ENCODE data around the gene DOCK3.
A peak's percentile ranks its signal among the peaks of the same experiment; 100 is the strongest.
"Not testable (repeated sequence)": the region's sequence is repeated elsewhere in the genome, so short reads cannot be mapped to it uniquely, and the experiment has no call there.

Gene DOCK3

DNA sequence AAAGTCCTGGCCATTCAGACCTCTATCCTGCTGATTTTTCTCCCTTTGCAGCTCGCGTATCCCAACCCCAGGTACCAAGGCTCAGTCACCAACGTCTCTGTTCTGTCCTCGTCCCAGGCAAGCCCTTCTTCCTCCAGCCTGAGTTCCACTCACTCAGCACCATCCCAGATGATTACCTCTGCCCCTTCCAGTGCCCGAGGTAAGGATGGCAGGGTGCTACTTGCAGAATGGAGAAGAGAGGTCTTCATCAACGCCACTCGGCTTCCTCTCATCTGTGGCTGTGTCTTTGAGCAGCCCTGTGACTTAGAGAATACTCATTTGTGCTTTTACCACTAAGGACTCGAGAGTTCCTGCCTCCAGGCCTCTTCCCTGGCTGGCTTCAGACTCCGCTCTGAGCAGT lies 687.7 kb downstream of the DOCK3 start:
- DNase-seq (ENCODE audit: low read depth): no peak

DNA sequence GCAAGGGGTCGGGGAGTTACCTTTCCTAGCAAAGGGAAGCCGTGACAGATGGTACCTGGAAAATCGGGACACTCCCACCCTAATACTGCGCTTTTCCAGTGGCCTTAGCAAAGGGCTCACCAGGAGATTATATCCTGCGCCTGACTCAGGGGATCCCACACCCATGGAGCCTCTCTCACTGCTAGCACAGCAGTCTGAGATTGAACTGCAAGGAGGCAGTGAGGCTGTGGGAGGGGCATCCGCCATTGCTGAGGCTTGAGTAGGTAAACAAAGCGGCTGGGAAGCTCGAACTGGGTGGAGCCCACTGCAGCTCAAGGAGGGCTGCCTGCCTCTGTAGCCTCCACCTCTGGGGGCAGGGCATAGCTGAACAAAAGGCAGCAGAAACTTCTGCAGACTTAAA lies 693.5 kb downstream of the DOCK3 start:
- not testable (repeated sequence) for DNase-seq (ENCODE audit: low read depth)

DNA sequence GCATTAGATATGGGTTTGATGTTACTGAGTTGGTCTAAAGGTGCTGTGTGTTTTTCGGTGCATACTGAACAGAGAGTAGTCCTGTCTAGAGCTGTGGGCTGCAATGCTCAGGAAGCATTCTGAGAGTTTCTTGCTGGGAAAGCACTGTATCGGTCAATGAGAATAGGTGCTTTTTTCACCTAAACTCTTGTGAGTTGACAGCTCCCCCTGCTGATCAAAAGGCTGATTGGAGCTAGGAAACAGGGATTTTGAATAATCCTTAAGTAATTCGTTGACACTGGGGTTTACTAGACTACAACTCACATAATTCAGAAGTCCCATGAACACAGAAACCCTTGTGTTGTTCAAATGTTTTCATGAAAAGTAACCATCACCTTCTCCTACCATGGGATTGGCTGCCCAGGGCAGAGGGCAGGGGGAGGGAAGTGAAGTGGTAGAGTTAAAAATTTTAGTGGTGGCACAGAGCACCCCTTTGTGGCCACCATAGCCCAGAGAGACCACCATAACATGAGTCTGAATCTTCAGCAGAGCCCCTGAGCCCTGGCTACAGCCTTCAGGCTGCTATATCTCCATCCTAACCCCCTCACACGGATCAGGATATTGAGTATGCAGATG lies 697.3 kb downstream of the DOCK3 start:
- peak; percentile 31 for DNase-seq (ENCODE audit: low read depth)

DNA sequence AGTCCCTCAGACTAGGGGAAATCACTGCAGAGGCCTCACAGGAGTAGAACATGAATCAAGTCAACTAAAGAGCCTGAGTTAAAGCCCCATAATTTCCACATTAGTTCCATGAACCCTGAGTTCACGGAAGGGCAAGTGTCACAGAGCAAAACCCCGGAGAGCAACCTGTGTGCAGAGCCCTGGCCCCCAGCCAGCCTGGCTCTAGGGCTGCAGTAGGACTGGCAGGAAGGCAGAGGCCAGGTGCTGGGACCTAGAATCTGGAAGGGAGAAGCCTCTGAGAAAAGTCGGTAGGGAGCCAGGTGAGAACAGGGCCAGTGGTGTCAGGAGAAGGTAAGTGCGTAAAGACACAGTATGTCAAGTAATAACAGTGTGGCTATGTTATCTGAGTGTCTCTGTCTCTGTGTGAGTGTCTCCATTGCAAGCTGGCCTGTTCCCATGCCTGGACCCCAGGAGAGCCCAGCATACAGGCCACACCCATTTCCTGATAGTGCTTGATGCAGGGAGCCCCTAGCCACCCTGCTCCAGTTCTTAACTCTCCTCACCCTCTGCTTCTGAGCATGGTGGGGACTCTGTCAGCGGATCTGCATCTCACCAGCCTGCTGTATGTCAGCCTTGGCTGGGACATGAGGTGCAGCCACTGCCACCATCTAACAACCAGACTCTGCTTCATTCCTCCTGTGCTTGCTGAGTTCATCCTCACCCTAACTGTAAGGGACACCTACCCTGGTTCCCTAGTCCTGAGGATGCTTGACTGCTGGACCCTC lies 699.1 kb downstream of the DOCK3 start:
- DNase-seq (ENCODE audit: low read depth): no peak

DNA sequence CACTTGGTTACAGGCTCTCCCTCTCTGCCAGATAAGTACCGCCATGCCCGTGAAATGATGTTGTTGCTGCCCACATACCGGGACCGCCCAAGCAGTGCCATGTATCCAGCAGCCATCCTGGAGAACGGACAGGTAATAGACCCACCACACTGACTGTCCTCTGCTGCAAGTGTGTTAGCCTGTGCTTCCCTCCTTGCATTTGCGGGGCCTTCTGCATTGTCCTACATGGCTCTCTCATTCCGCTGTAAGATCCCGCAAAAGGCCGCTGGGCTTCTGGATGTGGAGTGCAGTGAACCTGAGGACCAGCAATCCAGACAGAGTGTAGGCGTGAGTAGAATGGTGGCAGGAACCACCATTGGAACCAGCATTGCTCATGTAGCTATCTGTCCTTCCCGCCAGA lies 699.7 kb downstream of the DOCK3 start:
- no peak for DNase-seq (ENCODE audit: low read depth)

DNA sequence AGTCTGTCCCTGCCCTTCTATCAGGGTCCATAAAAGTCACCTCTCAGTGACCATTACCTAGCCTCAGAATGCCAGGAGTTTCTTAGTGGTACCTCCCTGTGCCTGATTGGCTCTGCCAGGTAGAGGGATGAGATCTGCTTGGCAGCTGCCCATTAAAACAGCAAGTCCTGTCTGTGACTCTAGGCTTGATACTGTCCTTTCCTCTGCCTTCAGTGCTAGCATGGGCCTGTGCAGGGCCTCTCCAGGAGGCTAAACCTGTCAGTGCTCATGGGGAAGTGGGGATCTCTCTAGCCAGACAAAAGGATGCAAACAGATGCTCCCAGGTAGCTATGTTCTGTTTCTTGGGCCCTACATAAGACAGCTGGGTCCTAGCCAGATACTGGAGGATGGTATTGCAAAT lies 700.4 kb downstream of the DOCK3 start:
- DNase-seq (ENCODE audit: low read depth): no peak

DNA sequence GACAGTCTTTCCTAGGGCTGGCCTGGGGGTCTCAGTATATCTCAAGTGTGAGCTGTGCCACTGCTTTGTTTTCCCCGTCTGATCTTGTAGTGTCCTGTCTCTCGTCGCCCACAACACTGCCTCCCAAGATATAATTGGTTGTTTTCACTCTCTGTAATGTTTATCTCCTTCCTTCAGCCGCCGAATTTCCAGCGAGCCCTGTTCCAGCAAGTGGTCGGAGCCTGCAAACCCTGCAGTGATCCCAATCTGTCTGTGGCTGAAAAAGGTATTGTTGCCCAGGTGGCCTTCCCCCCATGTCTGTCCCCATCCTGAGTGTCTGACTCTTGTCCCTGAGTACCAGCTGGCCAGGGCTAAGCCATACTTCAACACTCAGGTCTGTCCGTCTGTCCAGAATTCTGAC lies 700.8 kb downstream of the DOCK3 start:
- DNase-seq (ENCODE audit: low read depth): no peak

DNA sequence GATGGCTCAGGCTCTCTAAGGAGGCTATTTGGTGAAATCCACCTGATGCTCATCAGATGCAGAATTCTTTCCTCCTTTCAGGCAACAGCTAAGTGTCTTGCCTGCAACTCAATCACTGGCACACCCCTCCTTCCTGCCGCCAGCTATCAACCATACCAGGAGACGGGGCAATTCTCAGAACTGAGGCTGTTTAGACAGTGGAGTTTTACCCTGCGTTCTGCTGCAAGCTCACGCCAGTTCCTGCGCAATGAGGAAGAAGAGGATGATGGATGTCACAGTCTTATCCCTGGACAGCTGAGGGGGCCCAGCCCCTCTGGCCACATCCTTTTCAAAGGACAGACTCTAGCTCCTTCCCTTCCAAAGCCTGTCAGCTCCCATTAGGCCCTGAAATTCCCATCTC lies 703.3 kb downstream of the DOCK3 start:
- no peak for DNase-seq (ENCODE audit: low read depth)

DNA sequence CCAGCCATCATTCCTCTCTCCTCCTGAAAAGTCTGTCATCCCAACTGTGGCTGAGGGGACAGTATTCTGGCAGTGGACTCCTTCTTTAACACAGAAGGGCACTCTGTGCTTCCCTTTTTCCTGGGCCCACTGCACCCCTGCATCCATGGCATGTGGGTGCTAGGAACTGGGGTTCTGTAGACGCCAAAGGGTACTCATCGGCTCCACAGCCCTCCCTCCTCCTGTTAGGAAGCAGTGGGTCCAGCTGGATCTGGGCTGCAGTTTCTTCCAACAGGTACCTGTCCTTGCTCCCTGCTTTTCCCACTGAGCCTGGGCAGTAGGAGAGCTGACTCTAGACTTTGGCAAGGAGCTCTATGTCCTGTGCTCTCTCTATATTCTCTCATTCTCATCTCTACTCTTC lies 704.0 kb downstream of the DOCK3 start:
- DNase-seq (ENCODE audit: low read depth): no peak

DNA sequence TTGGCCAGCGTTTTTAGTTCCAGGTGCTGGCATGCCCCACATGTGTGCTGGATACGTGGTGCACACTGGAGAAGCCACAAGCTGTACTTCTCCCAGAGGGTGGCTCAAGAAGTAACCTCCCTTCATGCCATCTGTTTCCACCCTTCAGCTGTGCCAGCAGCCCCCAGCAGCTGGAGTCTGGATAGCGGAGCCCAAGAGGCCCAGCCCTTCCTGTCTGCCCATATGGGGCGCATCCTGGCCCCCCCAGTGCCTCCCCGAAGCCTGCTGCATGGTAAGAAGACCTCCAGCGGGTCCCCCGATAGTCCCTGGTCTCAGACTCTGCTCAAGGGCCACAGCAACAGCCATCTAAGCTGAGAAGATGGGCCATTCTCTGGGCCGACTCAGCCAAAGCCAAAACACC lies 704.6 kb downstream of the DOCK3 start:
- no peak for DNase-seq (ENCODE audit: low read depth)

DNA sequence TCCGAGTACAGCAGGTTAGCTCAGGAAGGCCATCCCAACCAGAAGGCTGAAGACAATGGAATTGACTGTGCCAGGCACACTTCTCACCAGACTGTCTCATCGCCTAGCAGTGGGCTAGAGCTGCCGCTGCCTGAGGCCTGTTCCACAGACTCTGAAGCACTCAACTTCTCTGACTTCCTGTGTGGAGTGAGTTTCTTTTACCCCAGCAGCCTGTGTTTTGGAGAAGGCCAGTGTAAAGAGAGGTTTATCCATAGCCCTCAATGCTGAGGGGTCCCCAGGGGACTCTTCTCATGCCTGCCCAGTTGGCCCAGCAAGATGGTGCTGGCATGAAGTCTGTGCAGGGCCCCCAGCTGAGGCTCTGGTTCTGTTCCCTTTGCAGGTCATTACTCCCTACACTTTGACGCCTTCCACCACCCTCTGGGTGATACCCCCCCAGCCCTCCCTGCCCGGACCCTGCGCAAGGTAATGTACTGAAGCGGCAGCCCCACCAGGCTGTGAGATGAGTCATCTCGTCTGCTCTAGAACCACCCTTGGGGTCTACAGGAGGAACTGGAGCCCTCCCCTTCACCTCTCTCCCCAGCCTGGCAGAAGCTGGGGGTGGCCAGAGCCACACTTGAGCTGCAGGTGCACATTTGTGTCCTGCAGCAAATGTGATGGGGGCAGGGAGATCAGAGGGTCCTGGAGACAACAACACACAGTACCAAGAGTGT lies 705.2 kb downstream of the DOCK3 start:
- DNase-seq (ENCODE audit: low read depth): no peak

DNA sequence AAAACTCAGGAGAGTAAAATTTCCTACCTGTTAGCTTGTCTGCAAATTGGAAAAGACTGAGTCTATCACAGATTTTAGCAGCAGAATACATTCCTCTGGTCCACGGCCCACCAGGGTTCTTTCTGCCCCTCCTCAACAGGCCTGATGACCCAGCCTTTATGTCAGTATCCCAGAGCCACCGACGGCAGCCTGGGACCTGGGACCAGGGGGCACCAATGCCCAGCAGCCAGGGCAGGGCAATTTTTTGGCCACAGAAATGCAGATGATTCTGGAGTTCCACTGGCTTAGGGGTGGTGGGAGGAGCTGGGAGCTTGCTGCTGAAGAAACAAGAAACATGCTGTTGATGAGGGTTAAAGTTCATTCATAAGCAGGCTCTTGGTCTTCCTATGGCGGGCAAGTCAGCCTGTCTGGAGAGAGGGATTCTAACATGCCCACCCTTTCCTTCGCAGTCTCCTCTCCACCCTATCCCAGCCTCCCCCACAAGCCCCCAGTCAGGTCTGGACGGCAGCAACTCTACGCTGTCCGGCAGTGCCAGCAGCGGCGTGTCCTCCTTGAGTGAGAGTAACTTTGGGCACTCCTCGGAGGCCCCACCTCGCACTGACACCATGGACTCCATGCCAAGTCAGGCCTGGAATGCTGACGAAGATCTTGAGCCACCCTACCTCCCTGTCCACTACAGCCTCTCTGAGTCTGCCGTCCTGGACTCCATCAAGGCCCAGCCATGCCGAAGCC lies 706.0 kb downstream of the DOCK3 start:
- no peak for DNase-seq (ENCODE audit: low read depth)

DNA sequence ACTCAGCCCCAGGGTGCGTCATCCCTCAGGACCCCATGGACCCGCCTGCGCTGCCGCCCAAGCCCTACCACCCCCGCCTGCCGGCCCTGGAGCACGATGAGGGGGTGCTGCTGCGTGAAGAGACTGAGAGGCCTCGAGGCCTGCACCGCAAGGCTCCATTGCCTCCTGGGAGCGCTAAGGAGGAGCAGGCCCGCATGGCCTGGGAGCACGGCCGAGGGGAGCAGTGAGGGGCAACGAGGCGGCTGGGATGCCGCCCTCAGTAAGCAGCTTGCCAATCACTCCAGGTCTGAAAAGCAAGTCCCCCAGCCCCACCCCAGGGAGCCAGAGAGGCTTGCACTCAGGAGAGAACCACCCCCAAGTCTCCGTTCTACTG lies 706.6 kb downstream of the DOCK3 start:
- DNase-seq (ENCODE audit: low read depth): no peak

DNA sequence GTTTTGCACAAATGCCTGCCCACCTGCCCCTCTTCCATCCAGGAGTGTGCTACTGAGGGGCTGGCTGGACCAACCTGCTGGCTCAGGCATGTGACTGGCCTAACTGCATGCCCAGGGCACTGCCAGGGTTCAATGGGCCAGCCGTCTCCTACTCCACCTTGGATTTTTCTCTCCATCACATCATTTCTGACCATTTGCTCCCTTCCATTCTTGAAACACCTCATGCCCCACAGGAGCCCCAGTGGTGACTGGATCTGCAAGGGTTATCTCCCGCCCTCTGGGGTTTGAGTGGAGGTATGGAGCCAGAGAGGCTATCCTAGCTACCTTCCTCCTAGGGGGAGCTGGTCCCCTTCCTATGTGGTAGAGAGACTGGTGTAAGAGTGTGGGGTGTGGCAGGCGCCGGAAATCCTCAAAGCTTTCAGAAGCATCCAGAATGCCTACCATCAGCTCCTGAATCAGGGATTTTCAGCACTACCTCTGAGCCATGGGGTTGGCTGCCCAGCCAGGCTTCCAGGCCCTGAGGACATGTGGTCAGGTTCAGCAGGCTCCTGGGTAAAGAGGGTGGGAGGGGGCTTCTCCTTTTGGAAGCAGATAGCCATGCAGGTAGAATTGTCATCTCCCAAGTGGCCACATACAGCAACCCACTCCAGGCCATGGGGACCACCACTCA lies 707.5 kb downstream of the DOCK3 start:
- no peak for DNase-seq (ENCODE audit: low read depth)

DNA sequence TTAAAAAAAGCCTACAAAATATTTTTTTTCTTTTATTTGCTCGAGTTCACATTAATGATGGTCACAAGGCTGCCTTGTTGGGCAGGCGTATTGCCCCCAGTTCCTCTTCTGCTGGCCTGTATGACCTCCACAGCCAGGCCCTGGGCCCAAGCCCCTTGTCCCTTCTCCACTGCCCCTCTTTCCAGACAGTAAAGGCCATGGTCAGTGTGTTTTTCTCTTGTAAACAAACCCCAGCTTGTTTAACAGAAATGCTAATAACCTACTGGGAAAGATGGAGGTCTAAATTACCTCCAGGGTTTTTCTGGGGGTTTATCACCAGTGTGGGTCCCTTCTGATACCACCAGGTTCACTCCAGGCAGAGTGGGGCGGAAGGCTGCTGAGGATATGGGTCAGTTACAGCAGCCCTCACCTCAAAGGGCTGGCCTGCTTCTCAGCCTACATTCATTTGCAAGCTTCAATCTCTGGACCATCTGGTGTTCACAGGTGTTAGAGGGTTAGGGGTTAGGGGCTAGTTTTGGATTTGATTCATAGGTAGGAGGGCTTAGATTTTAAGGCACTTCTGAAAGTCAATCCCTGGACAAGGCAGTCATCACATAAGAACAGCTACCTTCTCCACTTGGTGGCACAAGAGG lies 708.3 kb downstream of the DOCK3 start:
- DNase-seq (ENCODE audit: low read depth): no peak

DNA sequence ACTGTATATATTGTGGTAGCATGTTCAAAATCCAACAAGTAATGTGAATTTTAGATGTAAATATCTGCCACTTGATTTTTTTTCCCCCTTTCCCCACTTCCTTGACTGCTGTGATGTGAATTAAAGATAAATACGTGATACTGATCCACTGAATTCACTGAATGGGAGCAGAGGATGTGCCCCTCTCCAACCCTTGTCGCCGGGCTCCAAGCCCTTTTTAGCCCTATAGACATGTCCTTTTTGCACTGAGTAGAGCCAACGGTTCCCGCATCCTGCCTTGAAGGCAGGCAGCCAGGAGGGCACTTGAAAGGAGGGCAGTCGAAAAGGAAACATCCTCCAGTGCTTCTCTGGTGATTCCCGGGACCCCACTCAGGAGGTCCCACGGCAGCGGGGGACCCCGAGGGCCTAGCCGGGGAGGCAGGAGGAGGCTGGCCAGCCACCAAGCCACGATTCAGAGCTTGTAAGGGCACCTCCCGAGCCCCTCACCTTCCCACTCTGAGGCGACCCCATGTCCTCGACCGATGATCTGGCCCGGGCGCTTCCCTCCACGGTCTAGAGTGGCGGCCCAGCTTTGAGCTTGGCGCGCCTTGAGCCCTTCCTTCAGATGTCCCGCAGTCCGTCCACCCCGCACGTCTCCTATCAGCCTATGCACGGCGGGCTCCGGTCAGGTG lies 709.5 kb downstream of the DOCK3 start:
- no peak for DNase-seq (ENCODE audit: low read depth)

DNA sequence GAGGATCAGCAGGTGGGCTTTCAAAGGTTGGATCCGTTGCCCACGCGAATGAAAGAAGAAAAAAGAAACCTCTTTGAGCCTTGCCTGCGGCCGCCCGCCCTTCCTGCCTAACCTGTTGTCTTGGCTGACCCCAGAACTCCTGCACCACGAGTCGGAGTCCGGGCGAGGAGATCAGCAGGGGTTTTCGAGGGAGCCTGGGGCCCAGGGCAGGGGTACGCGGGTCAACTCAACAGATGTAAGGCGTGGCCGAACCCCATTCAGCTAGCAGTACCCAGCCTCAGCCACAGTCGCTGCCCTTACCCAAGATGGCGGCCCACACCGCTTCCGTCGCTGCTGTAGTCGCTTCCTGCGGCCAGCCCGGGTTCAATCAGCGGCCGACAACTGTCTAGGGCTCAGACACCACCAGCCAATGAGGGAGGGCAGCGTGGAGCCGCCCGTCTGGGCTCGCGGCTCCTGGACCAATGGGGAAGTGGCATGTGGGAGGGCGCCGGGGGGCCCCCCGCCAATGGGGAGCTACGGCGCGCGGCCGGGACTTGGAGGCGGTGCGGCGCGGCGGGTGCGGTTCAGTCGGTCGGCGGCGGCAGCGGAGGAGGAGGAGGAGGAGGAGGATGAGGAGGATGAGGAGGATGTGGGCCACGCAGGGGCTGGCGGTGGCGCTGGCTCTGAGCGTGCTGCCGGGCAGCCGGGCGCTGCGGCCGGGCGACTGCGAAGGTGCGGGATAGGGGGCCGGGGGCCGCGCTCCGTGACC lies 710.2 kb downstream of the DOCK3 start, which contains the start of gene MANF:
MANF (plus strand) TSS at position 566 of the 748 bp plus-strand sequence; CDS start at position 618, 52 bp downstream.
- peak; percentile 97 for DNase-seq (ENCODE audit: low read depth)

DNA sequence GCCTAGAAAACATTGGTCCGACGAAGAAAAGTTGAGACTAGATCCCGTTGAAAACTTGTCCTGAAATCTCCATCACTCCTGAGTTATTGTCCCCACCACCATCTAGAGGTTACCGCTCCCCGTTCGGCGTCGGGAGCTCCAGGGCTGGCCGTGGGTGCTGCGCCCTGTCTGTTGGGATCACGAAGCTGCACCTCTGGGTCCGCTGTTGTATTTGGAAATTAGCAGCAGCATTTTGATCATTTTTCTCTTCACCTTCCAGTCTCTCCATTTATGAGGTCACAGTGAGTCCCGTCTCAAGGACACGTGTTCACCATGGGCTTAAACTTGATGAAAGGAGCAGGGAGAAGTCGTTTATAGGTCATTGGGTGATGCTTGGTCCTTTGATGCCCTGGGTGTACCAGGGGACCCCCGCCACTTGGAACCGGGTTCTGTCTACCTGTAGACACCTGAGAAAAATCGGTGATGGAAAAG lies 710.9 kb downstream of the DOCK3 start:
- DNase-seq (ENCODE audit: low read depth): no peak

DNA sequence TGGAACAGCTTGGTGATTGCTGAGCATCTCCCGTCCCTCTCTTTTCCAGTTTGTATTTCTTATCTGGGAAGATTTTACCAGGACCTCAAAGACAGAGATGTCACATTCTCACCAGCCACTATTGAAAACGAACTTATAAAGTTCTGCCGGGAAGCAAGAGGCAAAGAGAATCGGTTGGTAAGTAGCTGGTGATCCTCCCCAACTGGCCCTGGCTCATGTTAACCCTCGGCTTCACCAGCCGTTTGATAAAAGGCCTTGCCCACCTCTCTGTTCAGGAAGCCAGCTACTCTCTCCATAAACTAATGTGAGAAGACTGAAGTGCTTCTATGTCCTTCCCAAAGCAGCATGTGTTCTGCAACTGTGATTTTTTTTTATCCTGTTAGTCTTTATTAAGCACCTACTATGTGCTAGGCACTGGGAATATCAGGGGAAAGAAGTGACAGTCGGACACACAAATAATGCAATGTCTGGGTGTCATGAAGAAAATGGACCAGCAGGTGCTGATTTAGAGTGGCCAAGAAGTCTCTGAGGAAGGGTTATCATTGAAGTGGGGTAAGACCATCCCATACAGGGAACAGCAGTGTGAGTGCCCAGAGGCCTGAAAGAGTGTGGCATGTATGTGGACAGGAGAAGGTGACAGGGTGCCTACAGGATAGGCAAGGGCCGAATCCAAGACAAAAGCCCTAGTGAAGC lies 711.6 kb downstream of the DOCK3 start:
- DNase-seq (ENCODE audit: low read depth): no peak
